Naive B cell (primary cell): ENCODE results near the gene CCDC63. TPM values are rescaled to one million over a fixed set of nuclear protein-coding genes. Genes with fewer than 3 reads are reported as not detected.

ENCODE experiments used
- ATAC-seq, 2 donors: fragments of 150-1000 bp; cut with Tn5 transposase; 2 replicates each; pipeline ENCODE4 v1.10.0; 2021; ENCODE audit warnings: low read depth in 2 of 2, mild to moderate bottlenecking in 2 of 2, moderate library complexity in 2 of 2
- DNase-seq: peaks from one replicate; pipeline ENCODE4 v3.0.0; 2022
- H3K27ac Mint-ChIP-seq, 6 donors: one replicate each; pipeline ENCODE4 v1.8.0; 2020 to 2022; ENCODE audit warnings: mild to moderate bottlenecking in 6 of 6, mixed read lengths in 6 of 6, moderate library complexity in 5 of 6, inconsistent platforms in 2 of 6
- H3K27me3 Mint-ChIP-seq, 3 donors: one replicate each; pipeline ENCODE4 v1.8.0; 2021 to 2022; ENCODE audit warnings: mixed read lengths in 3 of 3, mild to moderate bottlenecking in 1 of 3
- H3K36me3 Mint-ChIP-seq, 2 donors: one replicate each; pipeline ENCODE4 v1.8.0; 2020 to 2022; ENCODE audit warnings: mixed read lengths in 2 of 2, inconsistent platforms in 1 of 2, mild to moderate bottlenecking in 1 of 2
- H3K4me1 Mint-ChIP-seq, 3 donors: one replicate each; pipeline ENCODE4 v1.8.0; 2020 to 2022; ENCODE audit warnings: mixed read lengths in 3 of 3, inconsistent platforms in 1 of 3, mild to moderate bottlenecking in 1 of 3, moderate library complexity in 1 of 3
- H3K4me3 Mint-ChIP-seq, 8 donors: one replicate each; pipeline ENCODE4 v1.8.0; 2020 to 2022; ENCODE audit warnings: mild to moderate bottlenecking in 8 of 8, mixed read lengths in 8 of 8, moderate library complexity in 8 of 8, inconsistent platforms in 2 of 8
- H3K9me3 Mint-ChIP-seq, 7 donors: one replicate each; pipeline ENCODE4 v1.8.0; 2020 to 2022; ENCODE audit warnings: mixed read lengths in 7 of 7, mild to moderate bottlenecking in 5 of 7, inconsistent platforms in 2 of 7, moderate library complexity in 1 of 7
- polyA plus RNA-seq, 6 donors: library from polyadenylated mRNA; unstranded; fragments of 300-500 nt; fragmentation: Illumina TruSeq; gene quantifications; one replicate each; pipeline ENCODE4 v1.2.3, GENCODE V29; 2021; ENCODE audit warnings: low read depth in 6 of 6

The CCDC63 gene
- polyA plus RNA-seq, 6 donors from 2014 or later, result not detected

DNA sequence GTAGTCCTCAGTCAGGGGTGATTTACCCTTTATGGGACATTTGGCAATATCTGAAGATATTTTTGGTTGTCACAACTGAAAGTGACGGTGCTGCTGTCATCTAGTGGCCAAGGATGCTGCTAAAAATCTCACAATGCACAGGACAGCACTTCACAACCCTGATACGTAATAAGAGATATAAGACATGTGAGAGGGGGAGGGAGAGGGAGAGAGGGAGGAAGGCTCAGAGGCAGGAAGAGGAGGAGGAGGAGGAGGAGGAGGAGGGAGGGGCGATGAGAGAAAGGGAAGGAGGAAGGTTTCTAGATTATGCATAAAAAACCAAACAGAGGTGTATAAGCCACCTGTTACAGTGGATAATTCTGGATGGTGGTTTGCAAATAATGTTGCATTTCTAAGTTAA, 59.3 kb downstream of the CCDC63 start:
- H3K27ac Mint-ChIP-seq, result peak overlapping the region in 1 of 6 donors; percentile 14
- peaks cover 0 to 2% (median 0%) of the 10 kb centered on the region in 7 donors for H3K9me3 Mint-ChIP-seq
- H3K4me3 Mint-ChIP-seq, result peak overlapping the region in 4 of 8 donors; percentile 6 to 84 (median 48)
- DNase-seq, result no peak
- peaks cover 21 to 25% (median 24%) of the 10 kb centered on the region in 3 donors for H3K4me1 Mint-ChIP-seq
- H3K27me3 Mint-ChIP-seq, result no peaks in the 10 kb centered on the region
- peak; percentile 32 to 53 for ATAC-seq
- no peaks in the 10 kb centered on the region for H3K36me3 Mint-ChIP-seq

DNA sequence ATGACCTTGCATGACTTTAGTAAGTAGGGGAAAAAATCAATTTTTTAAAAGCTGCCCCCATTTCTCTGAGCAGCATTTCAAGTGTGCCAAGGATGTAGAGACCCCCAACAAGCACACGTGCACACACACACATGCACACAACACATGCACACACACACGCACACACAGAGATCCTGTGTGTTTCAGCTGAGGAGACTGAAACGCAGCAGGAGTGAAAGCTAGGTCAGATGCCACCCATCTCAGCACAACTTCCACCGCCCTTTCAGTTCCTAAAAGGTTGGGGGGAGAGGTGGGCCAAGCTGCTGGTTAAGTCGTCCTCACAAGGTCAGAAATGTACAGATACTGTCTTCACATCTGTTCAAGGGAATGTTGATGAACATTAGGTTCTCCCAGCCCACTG, 59.7 kb downstream of the CCDC63 start:
- H3K4me3 Mint-ChIP-seq, result peak overlapping the region in 3 of 8 donors; percentile 1 to 20 (median 6)
- no peaks in the 10 kb centered on the region for H3K36me3 Mint-ChIP-seq
- peaks cover 21 to 25% (median 24%) of the 10 kb centered on the region in 3 donors for H3K4me1 Mint-ChIP-seq
- ATAC-seq (peak in 1 of 2 donors; percentile 34), DNase-seq (no peak)
- peaks cover 0 to 2% (median 0%) of the 10 kb centered on the region in 7 donors for H3K9me3 Mint-ChIP-seq
- H3K27me3 Mint-ChIP-seq, result no peaks in the 10 kb centered on the region
- H3K27ac Mint-ChIP-seq, result peak overlapping the region in 1 of 6 donors; percentile 14

DNA sequence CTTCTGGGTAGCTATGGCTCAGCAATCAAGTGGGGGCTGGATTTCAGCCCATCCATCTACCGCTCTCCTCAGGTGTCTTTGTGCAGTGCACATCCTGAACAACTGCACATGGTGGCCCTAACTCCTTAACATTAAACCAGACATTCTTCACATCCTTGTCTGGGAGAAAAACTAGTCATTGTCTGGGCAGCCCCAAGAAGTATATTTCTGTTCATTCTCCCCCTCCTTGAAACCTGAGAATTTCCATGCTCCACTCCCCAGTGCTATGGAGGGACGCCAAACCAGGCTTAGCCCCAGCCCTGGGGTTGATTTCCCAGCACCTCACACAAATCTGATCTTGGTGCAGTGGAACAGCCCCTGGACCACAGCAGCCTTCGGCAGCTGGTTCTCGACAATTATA, 60.2 kb downstream of the CCDC63 start:
- Mint-ChIP-seq H3K4me1 (peaks cover 21 to 27% (median 27%) of the 10 kb centered on the region in 3 donors), H3K9me3 (peaks cover 0 to 2% (median 0%) of the 10 kb centered on the region in 7 donors), H3K27me3 (no peaks in the 10 kb centered on the region), H3K4me3 (peak overlapping the region in 2 of 8 donors; percentile 1 to 50), H3K27ac (peak overlapping the region in 4 of 6 donors; percentile 27 to 88 (median 50)), H3K36me3 (no peaks in the 10 kb centered on the region)
- ATAC-seq, result no peak
- no peak for DNase-seq

DNA sequence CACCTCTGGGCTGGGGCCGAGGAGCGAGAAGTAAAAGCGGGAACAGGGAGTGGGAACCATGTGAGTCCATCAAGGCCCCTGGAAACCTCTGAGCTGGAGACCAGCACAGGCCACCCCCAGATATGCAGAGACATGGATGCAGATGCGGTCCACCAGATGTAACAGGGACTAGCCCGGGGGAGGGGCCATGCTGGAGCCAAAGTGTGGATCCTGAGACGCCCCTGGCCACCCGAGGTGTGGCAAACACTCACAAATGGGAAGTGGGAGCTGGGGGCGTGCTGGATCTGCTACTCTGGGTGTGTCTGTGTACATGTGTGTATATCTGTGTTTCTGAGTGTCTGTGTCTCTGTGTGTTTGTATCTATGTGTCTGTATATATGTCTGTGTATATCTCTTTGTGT, 60.8 kb downstream of the CCDC63 start:
- Mint-ChIP-seq H3K9me3 (peaks cover 0 to 2% (median 0%) of the 10 kb centered on the region in 7 donors), H3K36me3 (no peaks in the 10 kb centered on the region), H3K4me3 (no peak overlapping the region), H3K27ac (peak overlapping the region in 4 of 6 donors; percentile 5 to 83 (median 53)), H3K27me3 (no peaks in the 10 kb centered on the region), H3K4me1 (peaks cover 21 to 33% (median 30%) of the 10 kb centered on the region in 3 donors)
- DNase-seq, result no peak
- no peak for ATAC-seq

DNA sequence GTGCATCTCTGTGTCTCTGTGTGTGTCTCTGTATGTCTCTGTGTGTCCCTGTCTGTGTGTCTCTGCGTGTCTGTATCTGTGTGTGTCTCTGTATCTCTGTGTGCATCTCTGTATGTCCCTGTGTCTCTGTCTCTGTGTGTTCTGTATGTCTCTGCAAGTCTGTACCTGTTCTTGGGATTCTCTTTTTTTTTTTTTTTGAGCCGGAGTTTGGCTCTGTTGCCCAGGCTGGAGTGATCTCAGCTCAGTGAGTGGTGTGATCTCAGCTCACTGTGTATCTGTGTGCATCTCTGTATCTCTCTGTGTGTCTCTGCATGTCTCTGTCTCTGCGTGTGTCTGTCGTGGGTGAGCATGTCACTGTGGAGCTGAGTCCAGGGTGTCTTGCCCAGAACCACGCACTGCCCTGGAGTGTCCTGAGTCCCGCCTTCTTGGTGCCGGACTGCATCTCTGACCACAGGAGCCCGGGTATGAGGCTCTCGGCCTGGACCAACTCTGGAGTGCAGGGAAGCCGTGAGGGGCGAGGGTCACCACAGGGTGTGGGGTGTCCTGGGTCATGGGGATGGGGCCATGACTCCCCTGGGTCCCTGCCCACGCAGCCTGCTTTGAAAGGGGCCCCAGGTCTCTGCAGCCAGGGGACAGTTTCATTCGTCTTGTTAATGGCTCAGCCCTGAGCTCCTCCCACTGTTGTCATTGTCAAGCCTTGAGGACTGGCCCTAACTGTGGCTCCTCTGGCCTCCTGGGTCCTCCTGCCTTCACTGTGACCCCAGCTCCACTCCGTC, 61.8 kb downstream of the CCDC63 start:
- Mint-ChIP-seq H3K4me1 (peaks cover 24 to 43% (median 39%) of the 10 kb centered on the region in 3 donors), H3K4me3 (peak overlapping the region in 1 of 8 donors; percentile 48), H3K27me3 (no peaks in the 10 kb centered on the region), H3K27ac (peak overlapping the region in 5 of 6 donors; percentile 5 to 68 (median 48)), H3K36me3 (no peaks in the 10 kb centered on the region), H3K9me3 (peaks cover 0 to 2% (median 0%) of the 10 kb centered on the region in 7 donors)
- DNase-seq (no peak), ATAC-seq (no peak)

DNA sequence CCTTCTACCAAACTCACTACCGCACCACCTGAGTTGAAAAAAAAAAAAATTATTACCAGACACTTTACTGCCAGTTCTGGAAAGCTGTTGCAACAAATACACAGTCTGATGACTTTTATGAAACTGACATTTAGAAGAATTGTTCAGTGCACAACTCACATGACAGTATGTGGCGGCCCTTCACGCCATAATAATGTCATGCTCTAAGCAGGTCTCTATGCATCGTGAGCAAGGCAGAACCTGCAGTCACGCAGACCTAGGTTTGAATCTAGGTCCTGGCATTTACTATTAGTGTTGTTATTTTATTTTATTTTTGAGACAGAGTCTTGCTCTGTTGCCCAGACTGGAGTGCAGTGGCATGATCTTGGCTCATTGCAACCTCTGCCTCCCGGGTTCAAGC, 65.5 kb downstream of the CCDC63 start:
- ATAC-seq (no peak), DNase-seq (no peak)
- Mint-ChIP-seq H3K36me3 (no peaks in the 10 kb centered on the region), H3K27me3 (no peaks in the 10 kb centered on the region), H3K9me3 (no peaks in the 10 kb centered on the region), H3K4me3 (peak overlapping the region in 2 of 8 donors; percentile 29 to 88), H3K27ac (peak overlapping the region in 5 of 6 donors; percentile 92 to 99 (median 97)), H3K4me1 (peaks cover 23 to 48% (median 44%) of the 10 kb centered on the region in 3 donors)

DNA sequence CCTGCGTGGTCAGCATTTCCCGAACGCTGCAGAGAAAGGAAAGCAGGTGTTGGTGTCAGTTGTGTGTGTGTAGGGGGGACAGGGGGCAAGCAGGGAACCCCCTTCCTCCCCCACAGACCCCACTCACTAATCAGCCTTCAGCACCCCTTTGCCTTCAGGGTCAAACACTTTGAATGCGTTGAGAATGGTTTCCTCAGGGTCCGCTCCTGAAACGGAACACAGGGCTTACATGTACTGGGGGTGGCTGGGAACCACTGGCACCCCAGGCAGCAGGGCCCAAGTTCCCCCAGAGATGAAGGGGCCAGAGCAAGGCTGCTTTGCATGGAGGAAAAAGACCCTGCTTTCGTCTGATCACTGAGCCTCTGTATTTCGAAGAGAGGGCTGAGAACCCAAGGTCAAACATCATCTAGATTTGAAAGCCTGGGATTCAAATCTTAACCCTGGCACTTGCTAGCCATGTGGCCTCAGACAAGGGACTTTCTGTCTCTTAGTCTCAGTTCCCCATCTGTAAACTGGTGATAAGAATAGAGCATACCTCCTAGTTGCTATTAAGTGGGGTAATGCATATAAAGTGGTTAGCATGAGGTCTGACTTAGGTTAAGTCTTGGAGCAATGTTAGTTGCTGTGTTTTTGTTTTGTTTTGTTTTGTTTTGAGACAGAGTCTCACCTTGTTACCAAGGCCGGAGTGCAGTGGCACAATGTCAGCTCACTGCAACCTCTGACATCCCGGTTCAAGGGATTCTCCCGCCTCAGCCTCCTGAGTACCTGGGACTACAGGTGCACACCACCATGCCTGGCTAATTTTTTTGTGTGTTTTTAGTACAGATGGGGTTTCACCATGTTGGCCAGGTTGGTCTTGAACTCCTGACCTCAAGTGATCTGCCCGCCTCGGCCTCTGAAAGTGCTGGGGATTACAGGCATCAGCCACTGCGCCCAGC, 66.6 kb downstream of the CCDC63 start:
- Mint-ChIP-seq H3K27ac (peak overlapping the region; percentile 97 to 99 (median 98)), H3K27me3 (no peaks in the 10 kb centered on the region)

DNA sequence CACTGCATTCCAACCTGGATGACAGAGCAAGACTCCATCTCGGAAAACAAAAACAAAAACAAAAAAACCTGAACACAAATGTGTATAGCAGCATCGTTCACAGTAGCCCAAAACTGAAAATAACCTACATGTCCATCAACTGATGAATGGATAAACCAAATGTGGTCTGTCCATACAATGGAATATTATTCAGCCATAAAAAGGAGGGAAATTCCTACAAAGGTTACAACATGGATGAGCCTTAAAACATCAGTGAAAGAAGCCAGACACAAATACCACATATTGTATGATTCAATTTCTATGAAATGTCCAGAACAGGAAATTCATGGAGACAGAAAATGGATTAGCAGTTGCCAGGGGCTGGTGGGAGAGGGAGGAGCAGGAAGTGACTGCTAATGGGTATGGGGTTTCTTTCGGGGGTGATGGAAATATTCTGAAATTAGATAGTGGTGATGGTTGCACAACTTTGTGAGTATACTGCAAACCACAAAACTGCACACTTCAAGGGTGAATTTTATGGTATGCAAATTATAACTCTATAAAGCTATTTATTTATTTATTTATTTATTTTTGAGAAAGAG, 69.6 kb downstream of the CCDC63 start:
- Mint-ChIP-seq H3K4me3 (peak overlapping the region in 1 of 8 donors; percentile 35), H3K27me3 (peaks cover 0 to 17% (median 11%) of the 10 kb centered on the region in 3 donors), H3K27ac (peak overlapping the region in 3 of 6 donors; percentile 39 to 87 (median 72)), H3K4me1 (peaks cover 11 to 47% (median 34%) of the 10 kb centered on the region in 3 donors), H3K9me3 (no peaks in the 10 kb centered on the region), H3K36me3 (no peaks in the 10 kb centered on the region)
- DNase-seq, result no peak
- no peak for ATAC-seq

More for the DNA sequence above, 66.6 kb downstream of the CCDC63 start:
- peak; percentile 74 for DNase-seq
- H3K9me3 Mint-ChIP-seq, result no peaks in the 10 kb centered on the region
- peak overlapping the region; percentile 11 to 88 (median 54) for H3K4me3 Mint-ChIP-seq
- H3K4me1 Mint-ChIP-seq, result peaks cover 14 to 50% (median 34%) of the 10 kb centered on the region in 3 donors
- H3K36me3 Mint-ChIP-seq, result no peaks in the 10 kb centered on the region
- peak; percentile 97 to 98 for ATAC-seq

DNA sequence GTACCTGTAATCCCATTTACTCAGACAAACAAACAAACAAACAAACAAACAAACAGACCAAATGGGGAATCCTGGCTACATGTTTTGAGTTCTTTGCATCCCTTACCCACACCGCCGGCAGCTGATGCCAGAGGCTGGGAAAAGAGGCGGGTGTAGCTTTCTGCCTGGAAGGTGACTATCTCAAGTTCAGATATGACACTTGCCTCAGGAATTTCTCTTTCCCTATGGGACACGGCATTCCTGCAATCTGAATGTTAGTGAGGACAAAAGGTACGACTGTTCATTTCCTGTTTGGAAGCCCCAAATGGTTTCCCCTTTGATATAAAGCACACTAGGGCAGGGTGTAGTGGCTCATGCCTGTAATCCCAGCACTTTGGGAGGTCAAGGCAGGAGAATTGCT, 70.7 kb downstream of the CCDC63 start:
- Mint-ChIP-seq H3K4me1 (peaks cover 11 to 39% (median 27%) of the 10 kb centered on the region in 3 donors), H3K4me3 (no peak overlapping the region), H3K27me3 (peaks cover 0 to 20% (median 14%) of the 10 kb centered on the region in 3 donors), H3K9me3 (no peaks in the 10 kb centered on the region), H3K27ac (peak overlapping the region in 1 of 6 donors; percentile 32), H3K36me3 (no peaks in the 10 kb centered on the region)
- DNase-seq (no peak), ATAC-seq (no peak)

DNA sequence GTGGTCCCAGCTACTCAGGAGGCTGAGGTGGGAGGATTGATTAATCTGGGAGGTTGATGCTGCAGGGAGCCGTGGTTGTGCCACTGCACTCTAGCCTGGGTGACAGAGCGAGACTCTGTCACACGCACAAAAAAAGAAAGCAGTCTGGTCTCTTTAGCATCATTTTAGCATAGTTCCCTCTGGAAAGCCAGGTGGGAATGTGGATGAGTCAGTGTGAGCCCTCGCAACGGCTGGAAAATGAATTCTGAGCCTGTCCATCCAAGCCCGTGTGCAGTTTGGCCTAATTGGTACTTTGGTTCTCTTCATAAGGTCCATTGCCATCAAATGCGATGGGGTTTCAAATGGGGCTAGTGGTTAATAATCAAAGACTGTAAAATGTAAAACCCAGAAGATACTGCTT, 71.2 kb downstream of the CCDC63 start:
- Mint-ChIP-seq H3K9me3 (no peaks in the 10 kb centered on the region), H3K4me1 (peaks cover 8 to 34% (median 24%) of the 10 kb centered on the region in 3 donors), H3K27ac (peak overlapping the region in 1 of 6 donors; percentile 32), H3K27me3 (peaks cover 0 to 20% (median 14%) of the 10 kb centered on the region in 3 donors), H3K4me3 (no peak overlapping the region), H3K36me3 (no peaks in the 10 kb centered on the region)
- ATAC-seq (no peak), DNase-seq (no peak)

DNA sequence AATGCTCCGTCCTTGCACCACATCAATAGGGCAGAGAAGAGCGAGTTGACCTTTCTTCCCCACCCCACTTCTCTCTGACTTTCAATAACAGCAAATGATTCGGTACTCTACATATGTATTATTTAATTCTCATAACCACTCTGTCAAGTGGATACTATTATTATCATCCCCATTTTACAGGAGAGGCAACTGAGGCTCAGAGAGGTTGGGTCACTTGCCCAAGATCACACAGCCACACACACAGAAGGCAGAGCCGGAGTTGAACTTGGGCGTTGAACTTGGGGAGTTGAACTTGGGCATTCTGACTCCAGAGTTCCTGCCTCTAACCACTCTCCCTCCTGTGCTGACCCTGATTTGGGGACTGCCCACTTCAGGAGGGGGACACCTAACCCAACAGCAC, 72.9 kb downstream of the CCDC63 start:
- Mint-ChIP-seq H3K4me3 (no peak overlapping the region), H3K27me3 (peaks cover 0 to 20% (median 14%) of the 10 kb centered on the region in 3 donors), H3K9me3 (no peaks in the 10 kb centered on the region), H3K4me1 (peaks cover 3 to 17% (median 10%) of the 10 kb centered on the region in 3 donors), H3K27ac (peak overlapping the region in 1 of 6 donors; percentile 39), H3K36me3 (no peaks in the 10 kb centered on the region)
- ATAC-seq (no peak), DNase-seq (no peak)

DNA sequence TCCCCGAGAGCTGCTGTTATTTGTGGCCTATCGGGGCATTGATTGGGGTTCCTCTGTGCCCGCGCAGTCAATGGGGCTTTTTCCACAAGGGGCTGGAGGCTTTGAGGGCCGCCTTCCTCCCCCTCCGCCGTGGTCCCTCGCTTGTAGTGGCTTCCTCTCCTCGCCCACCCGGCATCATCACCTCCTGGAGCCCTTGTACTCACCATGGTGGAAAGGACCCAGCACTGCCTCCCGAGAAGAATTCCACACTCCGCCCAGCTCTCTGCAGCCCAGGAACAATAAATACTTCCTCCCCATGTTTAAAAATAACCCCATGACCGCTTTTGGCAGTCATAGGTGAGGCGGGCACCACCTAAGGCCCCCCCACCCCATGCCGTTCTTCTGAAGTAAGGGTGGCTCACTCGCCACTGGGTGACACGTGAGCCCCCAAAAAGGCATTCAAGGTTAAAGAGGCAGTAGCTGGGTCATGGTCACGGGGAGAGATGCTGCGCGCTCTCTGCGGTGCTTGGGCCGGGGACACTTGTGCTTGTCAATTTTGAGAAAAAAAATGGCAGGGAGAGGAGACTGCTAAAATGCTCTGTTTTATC, 73.6 kb downstream of the CCDC63 start, which contains the start of gene MYL2:
TSS of gene MYL2 (minus strand) at position 256 of the 587 bp plus-strand sequence. CDS start at position 206, 50 bp downstream.
- H3K4me1 Mint-ChIP-seq, result peaks cover 2 to 12% (median 8%) of the 10 kb centered on the region in 3 donors
- H3K27me3 Mint-ChIP-seq, result peaks cover 0 to 20% (median 14%) of the 10 kb centered on the region in 3 donors
- DNase-seq, result no peak
- H3K4me3 Mint-ChIP-seq, result no peak within 1 kb of the TSS
- no peak for ATAC-seq
- peak within 1 kb of the TSS in 3 of 6 donors; percentile 39 to 76 (median 56) for H3K27ac Mint-ChIP-seq
- H3K9me3 Mint-ChIP-seq, result no peaks in the 10 kb centered on the region
- H3K36me3 Mint-ChIP-seq, result no peaks in the 10 kb centered on the region
